ENCODE data around the gene DNAAF9. TPM values are rescaled to one million over a fixed set of nuclear protein-coding genes. Genes with fewer than 3 reads are reported as not detected.

Gene DNAAF9
- 1 to 10 TPM; 2.2 to 6.0 (median 5.0) TPM for total RNA-seq

DNA sequence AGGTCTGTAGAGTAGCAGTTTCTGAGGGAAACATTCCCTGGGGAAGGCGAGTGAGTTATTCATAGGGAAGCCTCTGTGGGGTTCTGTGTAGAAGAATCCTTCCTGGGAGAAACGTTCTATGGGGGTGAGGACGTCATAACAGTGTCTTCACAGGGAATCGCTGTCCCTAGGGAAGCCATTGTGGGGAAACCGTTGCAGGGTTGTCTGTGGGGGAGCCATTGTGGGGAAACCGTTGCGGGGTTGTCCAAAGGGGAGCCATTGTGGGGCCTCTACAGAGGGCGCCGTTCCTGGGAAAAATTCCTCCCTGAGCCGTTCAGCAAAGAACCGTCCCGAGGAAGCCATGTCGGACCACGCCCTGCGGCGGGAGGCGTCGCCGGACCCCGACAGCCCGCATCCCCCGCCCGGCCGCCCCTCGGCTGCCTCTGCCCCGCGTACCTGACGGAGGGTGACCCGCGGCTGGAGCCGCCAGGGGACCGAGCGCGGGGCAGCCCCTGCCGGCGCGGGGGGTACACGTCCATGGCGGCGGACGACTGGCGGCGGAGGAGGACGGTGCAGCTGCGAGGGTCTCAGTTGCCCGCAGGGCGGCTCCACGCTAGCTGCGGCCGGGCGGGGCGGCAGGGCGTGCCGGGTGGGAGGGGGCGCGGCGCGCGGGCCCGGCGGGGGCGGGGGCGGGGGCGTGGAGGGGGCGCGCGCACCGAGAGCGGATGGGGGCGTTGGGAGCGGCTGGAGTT lies at the start of gene DNAAF9:
DNAAF9 (minus strand) TSS at position 630 of the 731 bp plus-strand sequence; CDS start at position 518, 112 bp downstream.
- intact Hi-C loops (cut with DNase I; ENCODE audit: low total_unique reads): no loop called here

DNA sequence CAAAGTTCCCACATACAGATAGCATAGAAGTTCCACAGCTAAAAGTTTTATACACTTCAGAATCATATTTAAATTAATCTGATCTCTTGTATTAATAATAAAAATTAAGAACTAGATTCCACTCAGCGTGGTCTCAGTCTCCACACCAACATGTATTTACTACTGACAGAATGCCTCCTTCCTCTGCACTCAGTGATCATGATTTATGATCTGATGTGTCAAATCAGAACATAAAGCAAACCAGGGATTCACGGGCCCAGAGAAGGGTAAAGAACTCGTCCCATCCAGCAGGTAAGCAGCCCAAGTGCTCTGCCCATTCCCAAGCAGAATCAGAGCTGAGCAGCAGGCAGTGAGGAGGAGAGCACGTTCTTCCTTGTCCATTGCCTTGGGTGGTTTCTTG lies 49.2 kb upstream of the DNAAF9 start:
- Histone ChIP-seq H3K27ac (no peak overlapping the region), H3K4me3 (no peak overlapping the region), H3K4me1 (peaks cover 0 to 3% (median 0%) of the 10 kb centered on the region in 4 donors), H3K36me3 (no peaks in the 10 kb centered on the region), H3K27me3 (peaks cover 67% of the 10 kb centered on the region), H3K9me3 (no peaks in the 10 kb centered on the region)
- DNase-seq: no peak
- in situ Hi-C loops (cut with MboI; ENCODE audit: low pct_ligation_motif_present in 1 of 4, low pct_unique_long_range_greater_than_20kb in 1 of 4, low sequenced_read_pairs in 3 of 4): no loop called here
- intact Hi-C loops (cut with DNase I; ENCODE audit: low total_unique reads): no loop called here
- WGBS, 2 donors (ENCODE audit: low coverage in 1 of 2): 25 to 40% methylated on average over 1 to 4 of the region's 4 CpGs
- no peak for TF ChIP-seq EP300 (IDR thresholded peaks at IDR 0.05; ENCODE audit: low read depth)
- TF ChIP-seq, protein P1, sequence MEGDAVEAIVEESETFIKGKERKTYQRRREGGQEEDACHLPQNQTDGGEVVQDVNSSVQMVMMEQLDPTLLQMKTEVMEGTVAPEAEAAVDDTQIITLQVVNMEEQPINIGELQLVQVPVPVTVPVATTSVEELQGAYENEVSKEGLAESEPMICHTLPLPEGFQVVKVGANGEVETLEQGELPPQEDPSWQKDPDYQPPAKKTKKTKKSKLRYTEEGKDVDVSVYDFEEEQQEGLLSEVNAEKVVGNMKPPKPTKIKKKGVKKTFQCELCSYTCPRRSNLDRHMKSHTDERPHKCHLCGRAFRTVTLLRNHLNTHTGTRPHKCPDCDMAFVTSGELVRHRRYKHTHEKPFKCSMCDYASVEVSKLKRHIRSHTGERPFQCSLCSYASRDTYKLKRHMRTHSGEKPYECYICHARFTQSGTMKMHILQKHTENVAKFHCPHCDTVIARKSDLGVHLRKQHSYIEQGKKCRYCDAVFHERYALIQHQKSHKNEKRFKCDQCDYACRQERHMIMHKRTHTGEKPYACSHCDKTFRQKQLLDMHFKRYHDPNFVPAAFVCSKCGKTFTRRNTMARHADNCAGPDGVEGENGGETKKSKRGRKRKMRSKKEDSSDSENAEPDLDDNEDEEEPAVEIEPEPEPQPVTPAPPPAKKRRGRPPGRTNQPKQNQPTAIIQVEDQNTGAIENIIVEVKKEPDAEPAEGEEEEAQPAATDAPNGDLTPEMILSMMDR (IDR thresholded peaks at IDR 0.05): no peak

More for the DNA sequence above, at the start of gene DNAAF9:
- peaks cover 0 to 22% (median 10%) of the 10 kb centered on the region in 4 donors for H3K4me1 ChIP-seq
- TF ChIP-seq, protein P1 (IDR thresholded peaks at IDR 0.05): peak in 4 of 5 experiments; percentile 22 to 46 (median 34)
- TF ChIP-seq POLR2A (IDR thresholded peaks at IDR 0.05): no peak
- no peak for TF ChIP-seq POLR2AphosphoS5 (IDR thresholded peaks at IDR 0.05)
- 0 to 5% methylated on average over 4 to 5 of the region's 71 CpGs for WGBS, 2 donors (ENCODE audit: low coverage in 1 of 2)
- peaks cover 50% of the 10 kb centered on the region for H3K27me3 ChIP-seq
- in situ Hi-C loops (cut with MboI; ENCODE audit: low pct_ligation_motif_present in 1 of 4, low pct_unique_long_range_greater_than_20kb in 1 of 4, low sequenced_read_pairs in 3 of 4): no loop called here
- peak within 1 kb of the TSS; percentile 60 to 80 (median 66) for H3K4me3 ChIP-seq
- H3K36me3 ChIP-seq: no peaks in the 10 kb centered on the region
- H3K9me3 ChIP-seq: no peaks in the 10 kb centered on the region
- DNase-seq: peak; percentile 21
- peak within 1 kb of the TSS; percentile 78 to 91 (median 88) for H3K27ac ChIP-seq

DNA sequence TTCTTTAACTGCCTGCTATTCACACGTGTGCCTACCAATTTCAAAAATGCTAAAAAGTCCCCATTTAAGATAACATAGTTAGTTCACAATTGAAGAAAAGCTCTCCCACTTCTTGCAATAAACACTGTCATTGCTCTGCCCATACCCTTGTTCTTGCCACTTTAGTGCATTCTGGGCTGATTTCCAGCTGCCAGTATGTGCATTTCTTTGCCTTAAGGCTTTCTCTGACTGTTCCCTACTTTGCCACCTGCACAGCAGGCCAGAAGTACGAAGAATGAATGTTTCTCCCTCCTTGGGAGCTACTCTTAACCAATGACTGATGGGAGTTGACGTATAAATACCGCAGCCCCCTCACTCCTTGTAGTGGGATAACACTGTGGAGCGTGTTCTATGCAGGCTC lies 47.4 kb upstream of the DNAAF9 start:
- TF ChIP-seq POLR2AphosphoS5 (IDR thresholded peaks at IDR 0.05) (no peak), EP300 (IDR thresholded peaks at IDR 0.05; ENCODE audit: low read depth) (no peak), POLR2A (IDR thresholded peaks at IDR 0.05) (no peak)
- TF ChIP-seq, protein P1 (IDR thresholded peaks at IDR 0.05): no peak
- intact Hi-C loops (cut with DNase I; ENCODE audit: low total_unique reads) (no loop called here), in situ Hi-C loops (cut with MboI; ENCODE audit: low pct_ligation_motif_present in 1 of 4, low pct_unique_long_range_greater_than_20kb in 1 of 4, low sequenced_read_pairs in 3 of 4) (no loop called here)
- no peak for DNase-seq
- Histone ChIP-seq H3K4me1 (peaks cover 0 to 3% (median 0%) of the 10 kb centered on the region in 4 donors), H3K36me3 (no peaks in the 10 kb centered on the region), H3K27ac (no peak overlapping the region), H3K9me3 (no peaks in the 10 kb centered on the region), H3K4me3 (no peak overlapping the region), H3K27me3 (peaks cover 80% of the 10 kb centered on the region)
- 57% methylated on average over 5 of the region's 5 CpGs; no CpG with 5 or more reads in 1 of the 2 donors for WGBS, 2 donors (ENCODE audit: low coverage in 1 of 2)

DNA sequence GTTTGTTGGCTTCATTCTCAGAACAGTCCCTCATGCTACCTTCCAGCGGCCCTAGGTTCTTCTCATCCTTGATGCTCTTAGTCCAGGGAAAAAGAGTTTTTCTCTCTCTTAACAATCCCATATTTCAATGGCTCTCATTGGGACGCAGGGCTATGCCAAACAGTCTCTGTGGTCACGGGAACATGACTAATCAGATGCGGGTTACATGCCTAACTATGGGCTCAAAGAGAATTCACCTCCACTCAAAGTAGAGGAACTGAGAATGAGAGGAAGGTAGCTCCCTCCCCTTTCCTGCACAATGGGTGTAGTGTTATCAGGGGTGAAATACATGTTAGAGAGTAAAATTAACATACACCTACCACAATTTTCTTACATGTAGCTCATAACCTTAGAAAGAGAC lies 45.2 kb upstream of the DNAAF9 start:
- DNase-seq: no peak
- H3K27ac ChIP-seq: no peak overlapping the region
- H3K9me3 ChIP-seq: no peaks in the 10 kb centered on the region
- peaks cover 93% of the 10 kb centered on the region for H3K27me3 ChIP-seq
- H3K4me3 ChIP-seq: no peak overlapping the region
- peaks cover 0 to 3% (median 0%) of the 10 kb centered on the region in 4 donors for H3K4me1 ChIP-seq
- intact Hi-C loops (cut with DNase I; ENCODE audit: low total_unique reads): no loop called here
- H3K36me3 ChIP-seq: no peaks in the 10 kb centered on the region
- WGBS, 2 donors (ENCODE audit: low coverage in 1 of 2): 81% methylated on average over 4 of the region's 4 CpGs; no CpG with 5 or more reads in 1 of the 2 donors
- in situ Hi-C loops (cut with MboI; ENCODE audit: low pct_ligation_motif_present in 1 of 4, low pct_unique_long_range_greater_than_20kb in 1 of 4, low sequenced_read_pairs in 3 of 4): no loop called here
- TF ChIP-seq EP300 (IDR thresholded peaks at IDR 0.05; ENCODE audit: low read depth) (no peak), POLR2A (IDR thresholded peaks at IDR 0.05) (no peak), POLR2AphosphoS5 (IDR thresholded peaks at IDR 0.05) (no peak)
- TF ChIP-seq, protein P1 (IDR thresholded peaks at IDR 0.05): no peak
